Measurements from ENCODE around the gene CPTP.

The CPTP gene

DNA sequence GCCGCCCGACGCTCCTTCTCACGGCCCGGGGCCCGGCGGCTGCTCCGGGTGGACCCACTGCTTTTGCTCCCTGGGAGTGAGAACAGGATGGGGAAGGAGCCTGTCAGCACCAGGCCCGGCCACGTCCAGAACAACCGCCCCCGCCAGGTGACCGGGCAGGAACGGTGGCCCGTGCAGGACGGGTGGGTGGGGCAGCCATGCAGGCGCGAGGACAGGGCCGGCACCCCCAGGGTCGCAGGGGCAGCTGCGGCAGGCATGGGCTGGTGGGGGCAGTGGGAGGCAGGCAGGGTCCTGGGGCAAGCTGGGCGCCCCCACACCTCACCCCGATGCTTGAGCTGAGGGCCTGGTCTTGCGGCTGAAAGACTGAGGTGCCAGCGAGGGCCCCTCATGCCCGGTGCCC lies 11.8 kb downstream of the CPTP start:
- DNase-seq (ENCODE audit: low read depth, low spot score) = no peak
- TF ChIP-seq, protein P1, sequence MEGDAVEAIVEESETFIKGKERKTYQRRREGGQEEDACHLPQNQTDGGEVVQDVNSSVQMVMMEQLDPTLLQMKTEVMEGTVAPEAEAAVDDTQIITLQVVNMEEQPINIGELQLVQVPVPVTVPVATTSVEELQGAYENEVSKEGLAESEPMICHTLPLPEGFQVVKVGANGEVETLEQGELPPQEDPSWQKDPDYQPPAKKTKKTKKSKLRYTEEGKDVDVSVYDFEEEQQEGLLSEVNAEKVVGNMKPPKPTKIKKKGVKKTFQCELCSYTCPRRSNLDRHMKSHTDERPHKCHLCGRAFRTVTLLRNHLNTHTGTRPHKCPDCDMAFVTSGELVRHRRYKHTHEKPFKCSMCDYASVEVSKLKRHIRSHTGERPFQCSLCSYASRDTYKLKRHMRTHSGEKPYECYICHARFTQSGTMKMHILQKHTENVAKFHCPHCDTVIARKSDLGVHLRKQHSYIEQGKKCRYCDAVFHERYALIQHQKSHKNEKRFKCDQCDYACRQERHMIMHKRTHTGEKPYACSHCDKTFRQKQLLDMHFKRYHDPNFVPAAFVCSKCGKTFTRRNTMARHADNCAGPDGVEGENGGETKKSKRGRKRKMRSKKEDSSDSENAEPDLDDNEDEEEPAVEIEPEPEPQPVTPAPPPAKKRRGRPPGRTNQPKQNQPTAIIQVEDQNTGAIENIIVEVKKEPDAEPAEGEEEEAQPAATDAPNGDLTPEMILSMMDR (IDR thresholded peaks at IDR 0.05; ENCODE audit: low read depth, low read length) = no peak
- in situ Hi-C loops (cut with HindIII; ENCODE audit: low sequenced_read_pairs) = no loop called here
- no peak overlapping the region for H3K4me3 ChIP-seq (ENCODE audit: low read depth, low read length)

DNA sequence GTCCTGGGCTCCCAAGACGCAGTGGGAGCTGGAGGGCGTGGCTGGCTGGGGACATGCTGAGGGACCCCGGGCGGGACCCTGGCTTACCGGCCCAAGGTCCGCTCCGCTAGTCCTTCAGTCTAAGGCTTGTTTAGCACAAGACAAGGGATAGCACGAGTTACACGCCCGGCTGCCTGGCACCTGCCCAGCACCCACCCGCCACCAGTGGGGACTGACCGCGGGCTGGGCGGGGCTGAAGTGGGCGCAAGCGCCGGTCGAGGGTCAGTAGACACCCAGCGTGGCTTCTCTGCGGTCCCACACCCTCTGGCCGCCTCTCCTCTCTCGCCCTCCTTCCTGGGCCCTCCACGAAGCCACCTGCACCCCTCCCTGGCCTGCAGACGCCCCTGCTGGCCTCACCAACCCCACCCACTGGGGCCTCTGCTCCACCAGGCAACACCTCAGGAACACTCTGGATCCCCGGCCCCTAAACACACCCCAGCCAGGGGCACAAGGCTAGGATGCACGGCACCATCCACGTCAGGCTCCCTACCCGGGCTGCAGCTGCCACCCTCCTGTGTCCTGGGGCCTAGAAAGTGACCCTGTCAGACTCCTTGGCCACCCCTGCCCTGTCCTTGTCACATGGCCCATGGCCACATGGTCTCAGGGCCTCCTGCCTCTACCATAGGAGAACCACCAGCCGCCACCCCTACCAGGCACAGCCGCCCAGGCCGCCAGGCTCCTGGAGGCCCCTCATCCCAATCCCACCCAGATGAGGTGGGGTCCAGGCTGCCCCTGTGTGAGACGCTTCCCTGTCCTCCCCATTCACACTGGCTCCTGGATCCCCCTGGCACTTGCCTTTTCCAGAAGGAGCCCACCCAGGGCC lies 12.6 kb downstream of the CPTP start:
- in situ Hi-C loops (cut with HindIII; ENCODE audit: low sequenced_read_pairs) = no loop called here
- DNase-seq (ENCODE audit: low read depth, low spot score) = no peak
- no peak overlapping the region for H3K4me3 ChIP-seq (ENCODE audit: low read depth, low read length)
- TF ChIP-seq, protein P1 (IDR thresholded peaks at IDR 0.05; ENCODE audit: low read depth, low read length) = no peak

DNA sequence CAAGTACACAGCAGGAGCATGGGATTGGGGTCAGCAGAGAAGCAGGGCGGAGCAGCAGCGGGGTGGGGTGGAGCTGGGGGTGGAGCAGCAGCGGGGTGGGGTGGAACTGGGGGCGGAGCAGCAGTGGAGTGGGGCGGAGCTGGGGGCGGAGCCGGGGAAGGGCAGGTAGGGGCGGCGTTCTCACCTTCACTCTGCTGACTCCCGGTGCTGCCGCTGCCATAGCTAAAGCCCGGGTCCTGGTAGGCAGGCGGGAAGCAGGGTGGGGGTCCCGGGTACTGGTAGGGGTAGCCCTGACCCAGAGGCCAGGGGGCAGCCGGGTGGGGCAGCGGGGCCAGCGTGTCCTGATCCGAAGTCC lies 13.2 kb downstream of the CPTP start:
- H3K4me3 ChIP-seq (ENCODE audit: low read depth, low read length) = no peak overlapping the region
- DNase-seq (ENCODE audit: low read depth, low spot score) = no peak
- in situ Hi-C loops (cut with HindIII; ENCODE audit: low sequenced_read_pairs) = no loop called here
- TF ChIP-seq, protein P1 (IDR thresholded peaks at IDR 0.05; ENCODE audit: low read depth, low read length) = no peak

DNA sequence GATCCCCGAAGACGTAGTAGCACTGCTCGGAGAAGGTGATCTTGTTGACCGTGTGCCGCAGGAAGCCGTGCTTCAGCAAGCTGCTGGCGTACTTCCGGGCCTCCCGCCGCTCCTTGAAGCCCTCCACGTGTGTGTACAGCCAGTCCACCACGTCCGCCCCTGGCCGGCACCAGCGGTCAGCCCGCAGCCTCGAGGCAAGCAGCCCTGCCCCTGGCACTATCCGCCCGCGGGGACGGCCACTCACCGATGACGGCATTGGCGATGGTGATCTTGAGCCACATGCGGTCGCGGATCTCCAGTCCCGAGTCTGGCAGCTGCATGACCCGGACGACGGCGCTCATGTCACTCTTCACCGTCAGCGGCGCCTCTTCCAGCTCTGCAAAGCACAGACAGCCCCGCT lies 13.7 kb downstream of the CPTP start:
- H3K4me3 ChIP-seq (ENCODE audit: low read depth, low read length) = no peak overlapping the region
- no peak for DNase-seq (ENCODE audit: low read depth, low spot score)
- in situ Hi-C loops (cut with HindIII; ENCODE audit: low sequenced_read_pairs) = no loop called here
- TF ChIP-seq, protein P1 (IDR thresholded peaks at IDR 0.05; ENCODE audit: low read depth, low read length) = no peak

DNA sequence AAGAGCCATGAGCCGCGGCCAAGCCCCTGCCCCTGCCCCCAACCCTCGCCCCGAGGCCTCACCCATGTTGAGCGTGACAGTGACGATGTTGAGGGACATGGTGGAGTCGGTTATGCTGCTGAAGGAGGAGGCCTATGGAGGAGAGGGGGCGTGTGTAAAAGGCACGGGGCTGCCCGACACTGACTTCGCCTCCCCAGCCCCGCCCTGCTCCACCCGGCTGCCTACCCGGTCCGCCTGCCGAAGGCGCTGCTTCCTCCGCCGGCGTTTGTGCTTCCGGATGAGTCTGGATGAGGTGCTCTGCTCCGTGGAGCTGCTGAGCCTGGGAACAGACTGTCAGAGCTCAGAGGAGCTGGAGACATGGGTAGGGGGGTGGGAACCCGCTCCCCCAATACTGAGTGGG lies 15.6 kb downstream of the CPTP start:
- no peak overlapping the region for H3K4me3 ChIP-seq (ENCODE audit: low read depth, low read length)
- DNase-seq (ENCODE audit: low read depth, low spot score) = no peak
- TF ChIP-seq, protein P1 (IDR thresholded peaks at IDR 0.05; ENCODE audit: low read depth, low read length) = no peak
- in situ Hi-C loops (cut with HindIII; ENCODE audit: low sequenced_read_pairs) = no loop called here

DNA sequence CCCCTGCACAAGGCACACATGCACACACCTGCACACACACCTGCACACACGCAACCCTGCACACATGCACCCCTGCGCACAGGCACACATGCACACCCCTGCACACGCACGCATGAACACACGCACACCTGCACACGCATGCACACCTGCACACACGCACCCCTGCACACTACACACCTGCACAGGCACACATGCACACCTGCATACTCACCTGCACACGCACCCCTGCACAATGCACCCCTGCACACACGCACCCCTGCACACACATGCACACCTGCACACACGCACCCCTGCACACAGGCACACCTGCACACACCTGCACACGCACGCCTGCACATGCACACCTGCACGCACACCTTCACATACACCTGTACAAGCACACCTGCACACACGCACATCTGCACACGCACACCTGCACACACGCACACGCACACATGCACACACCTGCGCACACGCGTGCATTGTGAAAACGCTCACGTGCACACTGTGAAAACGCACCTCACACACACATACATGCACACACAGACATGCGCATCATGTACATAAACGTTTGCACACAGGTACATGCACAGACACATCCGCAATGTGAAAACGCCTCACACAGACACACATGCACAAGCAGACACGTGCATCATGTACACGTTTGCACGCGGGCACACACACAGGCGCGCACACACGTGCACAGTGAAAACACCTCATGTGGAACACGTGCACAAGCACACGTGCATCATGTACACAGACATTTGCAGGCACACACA lies 16.4 kb downstream of the CPTP start:
- TF ChIP-seq, protein P1 (IDR thresholded peaks at IDR 0.05; ENCODE audit: low read depth, low read length) = no peak
- no peak for DNase-seq (ENCODE audit: low read depth, low spot score)
- in situ Hi-C loops (cut with HindIII; ENCODE audit: low sequenced_read_pairs) = no loop called here
- no peak overlapping the region for H3K4me3 ChIP-seq (ENCODE audit: low read depth, low read length)
